H9 (cell line): Measurements from ENCODE around the gene CCL21. TPM values are rescaled to one million over a fixed set of nuclear protein-coding genes. Genes with fewer than 3 reads are reported as not detected.

Experiments used
- DNase-seq: peaks from one replicate; pipeline ENCODE4 v3.0.0-alpha.2; 2017
- H2AFZ ChIP-seq: one replicate; pipeline ENCODE4 v1.6.1; 2013; ENCODE audit warnings: mild to moderate bottlenecking, low read length, control low read depth, moderate library complexity
- H2AK5ac ChIP-seq: 2 replicates; pipeline ENCODE4 v1.6.1; 2013; ENCODE audit warnings: low read length, control low read depth, mixed read lengths; ENCODE audit not compliant: insufficient read length
- H2BK120ac ChIP-seq: one replicate; pipeline ENCODE4 v1.6.1; 2013; ENCODE audit warnings: low read depth, mild to moderate bottlenecking, low read length, control low read depth, inconsistent platforms; ENCODE audit not compliant: poor library complexity, severe bottlenecking
- H2BK12ac ChIP-seq: 2 replicates; pipeline ENCODE4 v1.6.1; 2013; ENCODE audit warnings: low read length, control low read depth, mixed read lengths, low read depth; ENCODE audit not compliant: insufficient read length
- H2BK15ac ChIP-seq: 2 replicates; pipeline ENCODE4 v1.6.1; 2013; ENCODE audit warnings: low read depth, low read length, control low read depth
- H2BK20ac ChIP-seq: one replicate; pipeline ENCODE4 v1.6.1; 2013; ENCODE audit warnings: low read depth, mild to moderate bottlenecking, low read length, control low read depth, inconsistent platforms; ENCODE audit not compliant: poor library complexity, severe bottlenecking
- H2BK5ac ChIP-seq: 2 replicates; pipeline ENCODE4 v1.6.1; 2013; ENCODE audit warnings: low read length, control low read depth, mixed read lengths; ENCODE audit not compliant: insufficient read length
- H3K14ac ChIP-seq: 2 replicates; pipeline ENCODE4 v1.6.1; 2013; ENCODE audit warnings: low read length, control low read depth; ENCODE audit not compliant: insufficient read depth
- H3K18ac ChIP-seq: 2 replicates; pipeline ENCODE4 v1.6.1; 2013; ENCODE audit warnings: low read depth, mild to moderate bottlenecking, mixed read lengths, low read length, control low read depth; ENCODE audit not compliant: insufficient read length
- H3K23ac ChIP-seq: 2 replicates; pipeline ENCODE4 v1.6.1; 2013; ENCODE audit warnings: low read length, control low read depth, mixed read lengths, low read depth; ENCODE audit not compliant: insufficient read length
- H3K23me2 ChIP-seq: 2 replicates; pipeline ENCODE4 v1.6.1; 2013; ENCODE audit warnings: low read depth, mild to moderate bottlenecking, mixed read lengths, low read length, control low read depth; ENCODE audit not compliant: insufficient read length, poor library complexity, severe bottlenecking
- H3K27ac ChIP-seq: 2 replicates; pipeline ENCODE4 v1.5.1; 2013; ENCODE audit warnings: low read length, control low read depth, mixed read lengths, low read depth; ENCODE audit not compliant: insufficient read length
- H3K27me3 ChIP-seq: 2 replicates; pipeline ENCODE4 v1.6.1; 2013; ENCODE audit warnings: low read length, control low read depth, inconsistent platforms; ENCODE audit not compliant: insufficient read depth
- H3K4ac ChIP-seq: 2 replicates; pipeline ENCODE4 v1.6.1; 2013; ENCODE audit warnings: low read depth, mild to moderate bottlenecking, control low read depth, inconsistent platforms, low read length, moderate library complexity
- H3K4me1 ChIP-seq: 2 replicates; pipeline ENCODE4 v1.6.1; 2013; ENCODE audit warnings: low read length, control low read depth, inconsistent platforms; ENCODE audit not compliant: insufficient read depth
- H3K4me2 ChIP-seq: 2 replicates; pipeline ENCODE4 v1.6.1; 2013; ENCODE audit warnings: low read length, control low read depth, mixed read lengths; ENCODE audit not compliant: insufficient read length, insufficient read depth
- H3K56ac ChIP-seq: 2 replicates; pipeline ENCODE4 v1.6.1; 2013; ENCODE audit warnings: low read depth, mild to moderate bottlenecking, mixed read lengths, low read length, control low read depth; ENCODE audit not compliant: insufficient read length
- H3K79me1 ChIP-seq: 2 replicates; pipeline ENCODE4 v1.6.1; 2013; ENCODE audit warnings: low read depth, mild to moderate bottlenecking, moderate library complexity, low read length, control low read depth, inconsistent platforms; ENCODE audit not compliant: insufficient read depth, poor library complexity, severe bottlenecking
- H3K79me2 ChIP-seq: 2 replicates; pipeline ENCODE4 v1.6.1; 2013; ENCODE audit warnings: low read length, control low read depth, inconsistent platforms; ENCODE audit not compliant: insufficient read depth
- H3K9ac ChIP-seq: 2 replicates; pipeline ENCODE4 v1.6.1; 2013; ENCODE audit warnings: low read length, control low read depth, mixed read lengths; ENCODE audit not compliant: insufficient read length; ENCODE audit errors: extremely low read depth
- H3K9me3 ChIP-seq: one replicate; pipeline ENCODE4 v1.6.1; 2013; ENCODE audit warnings: low read depth, low read length, inconsistent platforms; ENCODE audit not compliant: control insufficient read depth
- H3T11ph ChIP-seq: one replicate; pipeline ENCODE4 v1.6.1; 2013; ENCODE audit warnings: mild to moderate bottlenecking, low read length, control low read depth, inconsistent platforms
- H4K20me1 ChIP-seq: one replicate; pipeline ENCODE4 v1.6.1; 2013; ENCODE audit not compliant: control insufficient read depth, insufficient read length, insufficient read depth
- H4K5ac ChIP-seq: 2 replicates; pipeline ENCODE4 v1.6.1; 2013; ENCODE audit warnings: low read depth, mild to moderate bottlenecking, mixed read lengths, low read length, control low read depth; ENCODE audit not compliant: insufficient read length
- H4K8ac ChIP-seq: replicated peaks from 2 replicates; pipeline ENCODE4 v1.6.1; 2013; ENCODE audit warnings: low read length, control low read depth, mixed read lengths, low read depth; ENCODE audit not compliant: insufficient read length
- H4K91ac ChIP-seq: 2 replicates; pipeline ENCODE4 v1.6.1; 2013; ENCODE audit warnings: low read depth, mild to moderate bottlenecking, moderate library complexity, mixed read lengths, low read length, control low read depth; ENCODE audit not compliant: insufficient read length
- H3K27ac Mint-ChIP-seq, 3 experiments: 2 replicates in 2 of 3; 3 replicates in 1 of 3; pipeline ENCODE4 v1.8.0; 2020 to 2021; ENCODE audit warnings: mixed read lengths in 3 of 3, mild to moderate bottlenecking in 1 of 3, moderate library complexity in 1 of 3
- H3K27me3 Mint-ChIP-seq: 2 replicates; pipeline ENCODE4 v1.8.0; 2021; ENCODE audit warnings: low read depth, mild to moderate bottlenecking, moderate library complexity, mixed read lengths
- H3K36me3 Mint-ChIP-seq, 3 experiments: 2 replicates in 2 of 3; 3 replicates in 1 of 3; pipeline ENCODE4 v1.8.0; 2020 to 2021; ENCODE audit warnings: low read depth in 3 of 3, mixed read lengths in 3 of 3; ENCODE audit not compliant: insufficient read depth in 1 of 3
- H3K4me1 Mint-ChIP-seq, 2 experiments: 2 replicates each; pipeline ENCODE4 v1.8.0; 2020; ENCODE audit warnings: mixed read lengths in 2 of 2
- H3K4me3 Mint-ChIP-seq, 2 experiments: 2 replicates in 1 of 2; 3 replicates in 1 of 2; pipeline ENCODE4 v1.8.0; 2020 to 2021; ENCODE audit warnings: mild to moderate bottlenecking in 2 of 2, mixed read lengths in 2 of 2, moderate library complexity in 1 of 2
- H3K9me3 Mint-ChIP-seq, 2 experiments: 2 replicates in 1 of 2; 3 replicates in 1 of 2; pipeline ENCODE4 v1.8.0; 2020; ENCODE audit warnings: mild to moderate bottlenecking in 2 of 2, mixed read lengths in 2 of 2, moderate library complexity in 1 of 2
- CTCF ChIP-seq: fragments of 200-600 bp; sonication (generic); conservative IDR thresholded peaks from 3 replicates; pipeline ENCODE4 v1.8.0; 2021; ENCODE audit warnings: antibody characterized with exemption, mild to moderate bottlenecking
- WGBS: extraction: QIAGEN DNeasy Blood & Tissue Kit; methylation state at CpG from one replicate; pipeline ENCODE4 v1.1.7; 2013; ENCODE audit warnings: missing lambda C conversion rate, low lambda C conversion rate, mixed read lengths; ENCODE audit not compliant: insufficient read length; ENCODE audit errors: extremely low coverage; 5-methylcytosine and 5-hydroxymethylcytosine counted together
- total RNA-seq: library from RNA; stranded (reverse); gene quantifications from 2 replicates; pipeline ENCODE4 v1.2.1, GENCODE V29; 2021

Gene CCL21
- total RNA-seq, 1 experiment from 2014 or later: not detected

DNA sequence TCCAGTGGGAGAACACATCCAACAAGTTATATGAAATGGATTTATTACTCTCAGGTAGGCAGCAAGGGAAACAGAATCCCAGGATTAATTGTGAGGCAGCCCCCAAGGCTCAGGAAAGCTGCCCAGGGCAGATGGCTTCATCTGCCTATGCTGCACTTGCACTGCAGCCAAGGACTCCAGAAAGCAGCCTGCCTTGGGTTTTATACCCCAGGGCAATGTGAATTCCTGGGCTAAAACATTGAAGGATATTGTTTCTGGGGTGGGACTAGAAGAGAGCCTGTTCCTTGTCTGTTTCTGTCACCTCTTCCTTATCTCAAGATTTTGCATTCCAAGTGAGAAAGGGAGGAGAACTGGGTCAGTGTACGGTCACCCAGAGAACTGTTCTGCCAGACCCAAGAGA is 38.6 kb downstream of the CCL21 start:
- no peak for TF ChIP-seq CTCF
- no peak overlapping the region for H2BK15ac ChIP-seq
- H3K18ac ChIP-seq: no peak overlapping the region
- no peak overlapping the region for H4K8ac ChIP-seq
- no peak overlapping the region for H3K4me2 ChIP-seq
- no peak overlapping the region for H3K27ac ChIP-seq
- peaks cover 10% of the 10 kb centered on the region for H3K27me3 Mint-ChIP-seq
- H3K23ac ChIP-seq: no peak overlapping the region
- H3K9ac ChIP-seq: no peak overlapping the region
- no peak overlapping the region for H3K56ac ChIP-seq
- H3K4me1 Mint-ChIP-seq: peaks cover 5% of the 10 kb centered on the region in 2 experiments
- H2BK5ac ChIP-seq: no peak overlapping the region
- H3K14ac ChIP-seq: no peak overlapping the region
- no peak for DNase-seq
- H4K20me1 ChIP-seq: no peaks in the 10 kb centered on the region
- H3K4me3 Mint-ChIP-seq: no peak overlapping the region
- no peak overlapping the region for H2AK5ac ChIP-seq
- peaks cover 10 to 13% of the 10 kb centered on the region in 2 experiments for H3K9me3 Mint-ChIP-seq
- no peak overlapping the region for H2BK20ac ChIP-seq
- peaks cover under 1% of the 10 kb centered on the region for H3K23me2 ChIP-seq
- H2BK120ac ChIP-seq: no peak overlapping the region
- H2AFZ ChIP-seq: no peak overlapping the region
- no peaks in the 10 kb centered on the region for H3K9me3 ChIP-seq
- H3K4me1 ChIP-seq: no peaks in the 10 kb centered on the region
- no peaks in the 10 kb centered on the region for H3K79me2 ChIP-seq
- H4K91ac ChIP-seq: no peak overlapping the region
- H4K5ac ChIP-seq: no peak overlapping the region
- peaks cover 24 to 27% (median 24%) of the 10 kb centered on the region in 3 experiments for H3K36me3 Mint-ChIP-seq
- H3K27ac Mint-ChIP-seq: no peak overlapping the region; a peak in 1 of 7 replicates
- H3T11ph ChIP-seq: no peak overlapping the region
- no peak overlapping the region for H3K4ac ChIP-seq
- H3K79me1 ChIP-seq: no peaks in the 10 kb centered on the region
- H2BK12ac ChIP-seq: no peak overlapping the region
- no peaks in the 10 kb centered on the region for H3K27me3 ChIP-seq
- WGBS: no CpG with 5 or more reads among the region's 1 CpG
